Measurements from ENCODE around the gene KCNIP2. TPM values are rescaled to one million over a fixed set of nuclear protein-coding genes. Genes with fewer than 3 reads are reported as not detected.
A peak's percentile ranks its signal among the peaks of the same experiment; 100 is the strongest.

The KCNIP2 gene
- total RNA-seq, 2 experiments from 2014 or later: 4.3 to 7.3 TPM

- Histone ChIP-seq H3K4me1 (ENCODE audit: insufficient read depth, low read length, poor library complexity, severe bottlenecking) (peaks cover 38% of the 10 kb centered on the region), H3K4me2 (ENCODE audit: low read length) (no peak overlapping the region), H3K27ac (ENCODE audit: low read depth, low read length, poor library complexity, severe bottlenecking) (no peak overlapping the region), H3K36me3 (ENCODE audit: insufficient read depth, low read length) (no peaks in the 10 kb centered on the region), H3K9me3 (ENCODE audit: low read length) (no peaks in the 10 kb centered on the region), H3K79me2 (ENCODE audit: insufficient read depth, low read depth, low read length) (no peaks in the 10 kb centered on the region), H3K4me3 (ENCODE audit: low read depth, low read length, poor library complexity, severe bottlenecking) (no peak overlapping the region), H2AFZ (ENCODE audit: low read length) (no peak overlapping the region), H3K9me2 (ENCODE audit: insufficient read depth, low read length) (no peaks in the 10 kb centered on the region), H4K20me1 (ENCODE audit: insufficient read depth, low read length) (no peaks in the 10 kb centered on the region)
- ChIA-PET CTCF (ENCODE audit: unreplicated experiment) (no interaction called here), POLR2A (interaction anchor here (0.7 to 1.8 kb wide), 4 partner anchors 8 to 236 kb away, joined by 4 to 6 read pairs (median 4); partner anchors contain the start of gene OGA)
- BruUV-seq (replicated peaks): no TSS peak
- TF ChIP-seq EZH2phosphoT487 (IDR thresholded peaks at IDR 0.05; ENCODE audit: borderline replicate concordance, low read depth, low read length): no peak
- no peak for TF ChIP-seq CTCF (conservative IDR thresholded peaks at IDR 0.05; ENCODE audit: low read length)
- intact Hi-C loops (cut with micrococcal nuclease; ENCODE audit: unreplicated experiment): loop anchor here (5.0 kb wide), 1 partner anchor 810 kb away; the partner anchor contains the start of gene TRIM8
- no peak for DNase-seq (ENCODE audit: low spot score)
Measured at GRCh38 chr10:101832325-101832771, 11.3 kb downstream of the KCNIP2 start.

- ChIA-PET CTCF (ENCODE audit: unreplicated experiment) (interaction anchor here (0.6 kb wide), 1 partner anchor 216 kb away, joined by 3 read pairs; no protein-coding TSS in a partner anchor), POLR2A (no interaction called here)
- Histone ChIP-seq H3K4me3 (ENCODE audit: low read depth, low read length, poor library complexity, severe bottlenecking) (peak overlapping the region; percentile 65), H3K27ac (ENCODE audit: low read depth, low read length, poor library complexity, severe bottlenecking) (peak overlapping the region; percentile 87), H3K4me1 (ENCODE audit: insufficient read depth, low read length, poor library complexity, severe bottlenecking) (peaks cover 38% of the 10 kb centered on the region), H4K20me1 (ENCODE audit: insufficient read depth, low read length) (no peaks in the 10 kb centered on the region), H3K79me2 (ENCODE audit: insufficient read depth, low read depth, low read length) (no peaks in the 10 kb centered on the region), H3K9me2 (ENCODE audit: insufficient read depth, low read length) (no peaks in the 10 kb centered on the region), H3K4me2 (ENCODE audit: low read length) (peak overlapping the region; percentile 74), H3K9me3 (ENCODE audit: low read length) (no peaks in the 10 kb centered on the region), H3K36me3 (ENCODE audit: insufficient read depth, low read length) (no peaks in the 10 kb centered on the region), H2AFZ (ENCODE audit: low read length) (peak overlapping the region; percentile 68)
- intact Hi-C loops (cut with micrococcal nuclease; ENCODE audit: unreplicated experiment): loop anchor here (5.0 kb wide), 1 partner anchor 811 kb away; the partner anchor contains the start of gene TRIM8
- TF ChIP-seq CTCF (conservative IDR thresholded peaks at IDR 0.05; ENCODE audit: low read length): no peak
- TF ChIP-seq EZH2phosphoT487 (IDR thresholded peaks at IDR 0.05; ENCODE audit: borderline replicate concordance, low read depth, low read length): no peak
- DNase-seq (ENCODE audit: low spot score): no peak
- no TSS peak for BruUV-seq (replicated peaks)
Measured at GRCh38 chr10:101831169-101831811, 12.3 kb downstream of the KCNIP2 start.
